ENCODE results near the gene CCDC71. TPM values are rescaled to one million over a fixed set of nuclear protein-coding genes. Genes with fewer than 3 reads are reported as not detected.
A peak's percentile ranks its signal among the peaks of the same experiment; 100 is the strongest.

CCDC71 gene
- total and polyA plus RNA-seq, 12 donors, result 13.4 to 46.4 (median 29.0) TPM

- H3K9me3 ChIP-seq (replicated peaks in 1 of 3), result no peaks in the 10 kb centered on the region
- TF ChIP-seq POLR2A (IDR thresholded peaks at IDR 0.05), result no peak
- TF ChIP-seq, protein P1, sequence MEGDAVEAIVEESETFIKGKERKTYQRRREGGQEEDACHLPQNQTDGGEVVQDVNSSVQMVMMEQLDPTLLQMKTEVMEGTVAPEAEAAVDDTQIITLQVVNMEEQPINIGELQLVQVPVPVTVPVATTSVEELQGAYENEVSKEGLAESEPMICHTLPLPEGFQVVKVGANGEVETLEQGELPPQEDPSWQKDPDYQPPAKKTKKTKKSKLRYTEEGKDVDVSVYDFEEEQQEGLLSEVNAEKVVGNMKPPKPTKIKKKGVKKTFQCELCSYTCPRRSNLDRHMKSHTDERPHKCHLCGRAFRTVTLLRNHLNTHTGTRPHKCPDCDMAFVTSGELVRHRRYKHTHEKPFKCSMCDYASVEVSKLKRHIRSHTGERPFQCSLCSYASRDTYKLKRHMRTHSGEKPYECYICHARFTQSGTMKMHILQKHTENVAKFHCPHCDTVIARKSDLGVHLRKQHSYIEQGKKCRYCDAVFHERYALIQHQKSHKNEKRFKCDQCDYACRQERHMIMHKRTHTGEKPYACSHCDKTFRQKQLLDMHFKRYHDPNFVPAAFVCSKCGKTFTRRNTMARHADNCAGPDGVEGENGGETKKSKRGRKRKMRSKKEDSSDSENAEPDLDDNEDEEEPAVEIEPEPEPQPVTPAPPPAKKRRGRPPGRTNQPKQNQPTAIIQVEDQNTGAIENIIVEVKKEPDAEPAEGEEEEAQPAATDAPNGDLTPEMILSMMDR (IDR thresholded peaks at IDR 0.05), result no peak
- DNase-seq, result no peak
These were observed 14.0 kb upstream of the CCDC71 start for GRCh38 chr3:49180116-49180515.

DNA sequence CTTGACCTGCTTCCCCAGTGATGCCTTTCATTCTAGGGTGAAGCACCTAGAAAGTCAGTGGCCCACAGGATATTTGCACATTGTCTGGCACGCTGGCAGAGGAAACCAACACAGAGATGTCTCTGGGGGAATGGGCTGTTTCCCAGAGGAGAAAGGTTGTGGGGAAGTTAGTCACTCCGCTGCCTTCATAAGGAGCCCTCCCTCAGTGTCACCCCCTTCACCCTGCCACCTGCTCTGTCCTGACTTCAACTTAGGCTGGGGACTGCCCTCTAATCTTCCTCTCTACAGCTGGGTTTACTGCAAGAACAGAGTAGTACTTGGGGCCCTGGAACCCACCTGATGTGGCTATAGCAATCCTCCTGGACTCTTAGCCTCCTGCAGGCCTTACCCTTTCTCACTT lies 10.9 kb upstream of the CCDC71 start:
- 79 to 95% (median 83%) methylated on average over 2 of the region's 2 CpGs for WGBS, 4 donors
- H3K9me3 ChIP-seq (replicated peaks in 1 of 3), result no peaks in the 10 kb centered on the region
- no peaks in the 10 kb centered on the region for H3K27me3 ChIP-seq
- no peak for DNase-seq
- intact Hi-C loops (cut with DNase I), result no loop called here
- TF ChIP-seq, protein P1 (IDR thresholded peaks at IDR 0.05), result no peak
- TF ChIP-seq POLR2A (IDR thresholded peaks at IDR 0.05), result peak in 1 of 2 donors; percentile 0
- peaks cover 33 to 44% of the 10 kb centered on the region in 2 donors for H3K4me1 ChIP-seq (replicated peaks in 1 of 2)
- H3K27ac ChIP-seq, result peak overlapping the region in 4 of 5 donors; percentile 8 to 92 (median 18)
- peaks cover 0 to 34% of the 10 kb centered on the region in 2 donors for H3K36me3 ChIP-seq (replicated peaks in 1 of 2)
- no peak overlapping the region for H3K4me3 ChIP-seq

More at GRCh38 chr3:49180116-49180515, 14.0 kb upstream of the CCDC71 start:
- no peak overlapping the region for H3K27ac ChIP-seq
- H3K4me1 ChIP-seq (replicated peaks in 1 of 2), result peaks cover 7 to 24% of the 10 kb centered on the region in 2 donors
- no peaks in the 10 kb centered on the region for H3K27me3 ChIP-seq
- H3K4me3 ChIP-seq, result no peak overlapping the region
- intact Hi-C loops (cut with DNase I), result no loop called here
- peaks cover 0 to 18% of the 10 kb centered on the region in 2 donors for H3K36me3 ChIP-seq (replicated peaks in 1 of 2)

- Histone ChIP-seq H3K27ac (peak overlapping the region in 3 of 5 donors; percentile 89 to 93 (median 92)), H3K9me3 (replicated peaks in 1 of 3) (no peaks in the 10 kb centered on the region), H3K36me3 (replicated peaks in 1 of 2) (peaks cover 0 to 34% of the 10 kb centered on the region in 2 donors), H3K27me3 (no peaks in the 10 kb centered on the region), H3K4me3 (no peak overlapping the region), H3K4me1 (replicated peaks in 1 of 2) (peaks cover 39 to 50% of the 10 kb centered on the region in 2 donors)
- 62 to 85% (median 63%) methylated on average over 6 to 8 of the region's 8 CpGs for WGBS, 4 donors
- intact Hi-C loops (cut with DNase I), result no loop called here
- DNase-seq, result no peak
- no peak for TF ChIP-seq POLR2A (IDR thresholded peaks at IDR 0.05)
- TF ChIP-seq, protein P1 (IDR thresholded peaks at IDR 0.05), result no peak
These were observed 9.4 kb upstream of the CCDC71 start for GRCh38 chr3:49175530-49175929.

DNA sequence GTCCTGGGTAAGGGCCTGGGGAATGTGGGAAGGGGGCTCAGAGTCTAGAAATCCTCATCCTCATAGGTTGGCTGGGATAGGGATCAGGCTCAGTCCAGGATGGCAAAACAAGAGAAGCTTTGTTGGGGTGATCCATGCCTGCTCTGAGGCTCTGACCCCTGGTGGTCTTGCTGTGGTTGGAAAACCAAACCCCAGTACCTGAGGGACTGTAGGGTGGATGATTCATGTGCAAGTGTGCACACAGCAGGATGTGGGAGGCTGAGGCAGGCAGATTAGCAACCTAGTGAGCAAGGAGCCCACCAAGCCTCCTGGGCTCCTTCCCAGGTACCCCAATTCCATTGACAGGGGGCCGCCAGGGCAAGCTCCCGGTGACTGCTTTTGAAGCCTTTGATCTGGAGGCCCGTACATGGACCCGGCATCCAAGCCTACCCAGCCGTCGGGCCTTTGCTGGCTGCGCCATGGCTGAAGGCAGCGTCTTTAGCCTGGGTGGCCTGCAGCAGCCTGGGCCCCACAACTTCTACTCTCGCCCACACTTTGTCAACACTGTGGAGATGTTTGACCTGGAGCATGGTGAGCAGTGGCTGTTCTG lies 8.4 kb upstream of the CCDC71 start:
- DNase-seq, result no peak
- 64 to 86% (median 69%) methylated on average over 2 to 9 of the region's 9 CpGs; no CpG with 5 or more reads in 1 of the 4 donors for WGBS, 4 donors
- Histone ChIP-seq H3K27me3 (no peaks in the 10 kb centered on the region), H3K36me3 (replicated peaks in 1 of 2) (peaks cover 0 to 34% of the 10 kb centered on the region in 2 donors), H3K27ac (peak overlapping the region in 4 of 5 donors; percentile 18 to 93 (median 90)), H3K9me3 (replicated peaks in 1 of 3) (no peaks in the 10 kb centered on the region), H3K4me3 (peak overlapping the region in 2 of 4 donors; percentile 59 to 63), H3K4me1 (replicated peaks in 1 of 2) (peaks cover 39 to 51% of the 10 kb centered on the region in 2 donors)
- TF ChIP-seq, protein P1 (IDR thresholded peaks at IDR 0.05), result no peak
- TF ChIP-seq POLR2A (IDR thresholded peaks at IDR 0.05), result no peak
- intact Hi-C loops (cut with DNase I), result loop anchor here (5.0 kb wide), 1 partner anchor 103 kb away; the partner anchor contains the start of gene C3orf62 (in 2 of the 2)

All from adrenal gland (tissue), 12 donors.